B cell (primary cell): ENCODE measurements around the gene ERBB2.

Experiments used
- EZH2 ChIP-seq: IDR thresholded peaks from 2 replicates; pipeline ENCODE4 v1.6.1; 2012; ENCODE audit warnings: borderline replicate concordance, low read depth, mild to moderate bottlenecking, moderate library complexity, low read length; ENCODE audit not compliant: insufficient read depth, poor library complexity, severe bottlenecking
- TF ChIP-seq, protein P1 (sequence below): fragments of 200-600 bp; IDR thresholded peaks from one replicate; pipeline ENCODE4 v1.8.0; 2022; ENCODE audit warnings: antibody characterized with exemption, mild to moderate bottlenecking

DNA sequence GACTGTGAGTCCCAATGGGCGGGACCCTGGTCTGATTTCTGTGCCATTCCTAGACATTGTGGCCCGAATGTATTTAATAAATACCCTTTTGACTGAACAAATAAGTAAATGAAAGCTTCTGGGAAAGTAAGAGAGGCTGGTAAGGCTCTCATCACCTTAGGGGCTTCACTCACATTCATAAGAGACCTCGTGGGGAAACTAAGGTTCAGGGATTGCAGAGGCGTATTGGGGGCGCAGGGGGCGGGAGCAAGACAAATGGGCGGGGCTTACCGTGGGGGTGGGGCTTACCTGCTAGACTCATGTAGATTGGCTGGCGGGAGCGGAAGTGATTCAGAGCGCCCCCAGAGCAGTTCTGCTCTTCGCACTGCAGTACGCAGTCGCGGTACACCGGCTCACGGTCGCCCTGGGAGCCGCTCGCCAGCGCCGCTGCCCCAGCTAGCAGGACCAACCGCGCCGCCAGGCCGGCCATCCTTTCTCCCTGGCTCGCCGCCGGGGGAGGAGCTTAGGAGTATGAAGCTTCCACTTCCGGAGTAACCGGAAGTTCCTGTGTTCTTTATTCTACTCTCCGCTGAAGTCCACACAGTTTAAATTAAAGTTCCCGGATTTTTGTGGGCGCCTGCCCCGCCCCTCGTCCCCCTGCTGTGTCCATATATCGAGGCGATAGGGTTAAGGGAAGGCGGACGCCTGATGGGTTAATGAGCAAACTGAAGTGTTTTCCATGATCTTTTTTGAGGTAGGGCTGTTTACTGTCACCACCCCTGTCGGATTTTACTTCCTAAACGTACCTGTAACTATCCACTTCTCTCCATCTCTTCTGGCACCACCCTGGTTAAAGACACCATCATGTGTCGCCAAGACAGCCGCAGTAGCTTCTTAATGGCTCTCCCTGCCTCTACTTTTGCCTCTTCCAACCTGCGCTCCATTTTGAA lies 12.1 kb upstream of the ERBB2 start, which contains the start of gene PGAP3:
- TF ChIP-seq, protein P1, sequence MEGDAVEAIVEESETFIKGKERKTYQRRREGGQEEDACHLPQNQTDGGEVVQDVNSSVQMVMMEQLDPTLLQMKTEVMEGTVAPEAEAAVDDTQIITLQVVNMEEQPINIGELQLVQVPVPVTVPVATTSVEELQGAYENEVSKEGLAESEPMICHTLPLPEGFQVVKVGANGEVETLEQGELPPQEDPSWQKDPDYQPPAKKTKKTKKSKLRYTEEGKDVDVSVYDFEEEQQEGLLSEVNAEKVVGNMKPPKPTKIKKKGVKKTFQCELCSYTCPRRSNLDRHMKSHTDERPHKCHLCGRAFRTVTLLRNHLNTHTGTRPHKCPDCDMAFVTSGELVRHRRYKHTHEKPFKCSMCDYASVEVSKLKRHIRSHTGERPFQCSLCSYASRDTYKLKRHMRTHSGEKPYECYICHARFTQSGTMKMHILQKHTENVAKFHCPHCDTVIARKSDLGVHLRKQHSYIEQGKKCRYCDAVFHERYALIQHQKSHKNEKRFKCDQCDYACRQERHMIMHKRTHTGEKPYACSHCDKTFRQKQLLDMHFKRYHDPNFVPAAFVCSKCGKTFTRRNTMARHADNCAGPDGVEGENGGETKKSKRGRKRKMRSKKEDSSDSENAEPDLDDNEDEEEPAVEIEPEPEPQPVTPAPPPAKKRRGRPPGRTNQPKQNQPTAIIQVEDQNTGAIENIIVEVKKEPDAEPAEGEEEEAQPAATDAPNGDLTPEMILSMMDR: no peak
- TF ChIP-seq EZH2: no peak
